ENCODE data around the gene HHATL. TPM values are rescaled to one million over a fixed set of nuclear protein-coding genes. Genes with fewer than 3 reads are reported as not detected.

Gene HHATL
- total RNA-seq, 2 experiments from 2014 or later = not detected

- Histone ChIP-seq H4K20me1 (ENCODE audit: insufficient read depth, low read length) (no peaks in the 10 kb centered on the region), H3K9me3 (ENCODE audit: low read length) (no peaks in the 10 kb centered on the region), H3K79me2 (ENCODE audit: insufficient read depth, low read depth, low read length) (no peaks in the 10 kb centered on the region), H3K9me2 (ENCODE audit: insufficient read depth, low read length) (no peaks in the 10 kb centered on the region), H3K4me3 (ENCODE audit: low read depth, low read length, poor library complexity, severe bottlenecking) (no peak overlapping the region), H2AFZ (ENCODE audit: low read length) (no peak overlapping the region), H3K4me1 (ENCODE audit: insufficient read depth, low read length, poor library complexity, severe bottlenecking) (no peaks in the 10 kb centered on the region), H3K36me3 (ENCODE audit: insufficient read depth, low read length) (no peaks in the 10 kb centered on the region), H3K4me2 (ENCODE audit: low read length) (no peak overlapping the region), H3K27ac (ENCODE audit: low read depth, low read length, poor library complexity, severe bottlenecking) (no peak overlapping the region)
- no peak for DNase-seq (ENCODE audit: low spot score)
- BruUV-seq (replicated peaks) = no TSS peak
- CTCF ChIA-PET (ENCODE audit: unreplicated experiment) = no interaction called here
- POLR2A ChIA-PET = interaction anchor here (1.0 kb wide), 1 partner anchor 165 kb away, joined by 4 read pairs; the partner anchor contains the start of gene SEC22C
- TF ChIP-seq EZH2phosphoT487 (IDR thresholded peaks at IDR 0.05; ENCODE audit: borderline replicate concordance, low read depth, low read length) = no peak
- no peak for TF ChIP-seq CTCF (conservative IDR thresholded peaks at IDR 0.05; ENCODE audit: low read length)
- intact Hi-C loops (cut with micrococcal nuclease; ENCODE audit: unreplicated experiment) = loop anchor here (2.0 to 10.0 kb wide), 2 partner anchors 91 to 163 kb away; partner anchors contain the start of gene ZBTB47
Observed at GRCh38 chr3:42745776-42746454, 43.3 kb upstream of the HHATL start.

GRCh38 chr3:42745291-42745745 lies 42.7 kb upstream of the HHATL start:
- POLR2A ChIA-PET = interaction anchor here (1.0 kb wide), 1 partner anchor 164 kb away, joined by 4 read pairs; the partner anchor contains the start of gene SEC22C
- no peaks in the 10 kb centered on the region for H3K36me3 ChIP-seq (ENCODE audit: insufficient read depth, low read length)
- no peaks in the 10 kb centered on the region for H3K9me3 ChIP-seq (ENCODE audit: low read length)
- 0 out of 2 replicates have a peak overlapping the region, but pooled peaks have one; percentile 38 for H2AFZ ChIP-seq (ENCODE audit: low read length)
- no peaks in the 10 kb centered on the region for H3K79me2 ChIP-seq (ENCODE audit: insufficient read depth, low read depth, low read length)
- intact Hi-C loops (cut with micrococcal nuclease; ENCODE audit: unreplicated experiment) = loop anchor here (2.0 to 10.0 kb wide), 2 partner anchors 91 to 163 kb away; partner anchors contain the start of gene ZBTB47
- DNase-seq (ENCODE audit: low spot score) = no peak
- no peak overlapping the region for H3K4me2 ChIP-seq (ENCODE audit: low read length)
- H3K4me1 ChIP-seq (ENCODE audit: insufficient read depth, low read length, poor library complexity, severe bottlenecking) = no peaks in the 10 kb centered on the region
- no peak overlapping the region for H3K4me3 ChIP-seq (ENCODE audit: low read depth, low read length, poor library complexity, severe bottlenecking)
- CTCF ChIA-PET (ENCODE audit: unreplicated experiment) = no interaction called here
- BruUV-seq (replicated peaks) = no TSS peak
- H3K9me2 ChIP-seq (ENCODE audit: insufficient read depth, low read length) = no peaks in the 10 kb centered on the region
- no peaks in the 10 kb centered on the region for H4K20me1 ChIP-seq (ENCODE audit: insufficient read depth, low read length)
- TF ChIP-seq CTCF (conservative IDR thresholded peaks at IDR 0.05; ENCODE audit: low read length) (no peak), EZH2phosphoT487 (IDR thresholded peaks at IDR 0.05; ENCODE audit: borderline replicate concordance, low read depth, low read length) (no peak)
- no peak overlapping the region for H3K27ac ChIP-seq (ENCODE audit: low read depth, low read length, poor library complexity, severe bottlenecking)
